ENCODE data around the gene RAB31.
A peak's percentile ranks its signal among the peaks of the same experiment; 100 is the strongest.

RAB31 gene

DNA sequence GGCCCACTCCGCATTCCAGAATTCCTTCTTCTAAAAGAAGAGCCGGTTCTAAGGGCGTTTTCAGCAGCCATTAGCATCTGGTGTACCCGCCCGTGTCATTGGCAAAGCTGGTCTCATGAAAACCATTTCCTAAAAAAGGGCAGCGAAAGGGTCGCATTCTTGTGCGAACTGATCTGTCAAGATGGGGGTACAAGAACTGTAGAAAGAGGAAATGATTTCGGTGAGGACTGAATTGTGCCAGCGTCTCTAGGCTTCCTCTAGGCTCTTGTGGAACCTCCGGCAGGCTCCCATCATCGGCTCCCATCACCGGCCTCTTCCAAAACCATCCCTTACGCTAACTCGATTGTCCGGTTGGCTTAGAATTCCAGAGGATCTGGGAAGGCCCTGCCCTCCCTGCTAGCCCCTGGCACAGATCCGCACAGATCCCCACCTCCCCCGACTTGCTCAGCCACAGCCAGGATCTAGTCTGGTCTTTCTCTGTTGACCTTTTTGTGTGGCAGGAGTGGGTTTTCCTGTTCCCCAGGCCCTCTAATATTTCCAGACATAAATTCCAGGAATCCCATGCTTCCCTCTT is 1.3 kb downstream of the RAB31 start:
- intact Hi-C loops (cut with DNase I): loop anchor here (5.0 kb wide), 1 partner anchor 203 kb away; the partner anchor contains the start of gene VAPA
- peak in 5 of 42 donors; percentile 5 to 51 (median 17) for DNase-seq

- no peak for DNase-seq
- intact Hi-C loops (cut with DNase I): loop anchor here (10.0 kb wide), 1 partner anchor 65 kb away; no protein-coding TSS in a partner anchor
These were observed 1.9 kb downstream of the RAB31 start for GRCh38 chr18:9710037-9710436.

- DNase-seq: no peak
- intact Hi-C loops (cut with DNase I): loop anchor here (10.0 kb wide), 1 partner anchor 63 kb away; no protein-coding TSS in a partner anchor
These were observed 3.4 kb downstream of the RAB31 start for GRCh38 chr18:9711361-9712129.

DNA sequence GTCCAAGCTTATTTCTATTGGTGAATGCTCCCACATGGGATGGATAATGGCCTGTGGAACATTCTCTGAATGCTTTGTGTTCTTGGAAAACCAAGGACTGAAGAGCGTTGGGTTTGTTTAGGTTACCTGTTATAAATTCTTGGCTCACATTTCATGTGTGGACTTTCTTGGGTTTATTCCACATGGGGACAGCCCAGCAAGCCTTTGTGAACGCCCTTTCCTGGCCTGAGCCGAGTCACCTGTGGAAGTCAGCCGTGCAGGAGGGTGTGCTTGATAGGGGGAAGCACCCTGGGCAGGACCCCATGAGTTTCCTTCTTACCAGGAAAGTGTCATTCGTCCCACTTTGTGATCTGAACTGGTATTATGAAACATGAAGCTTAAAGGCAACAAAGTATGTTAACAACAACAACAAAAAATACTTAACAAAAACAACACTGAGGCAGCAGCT is 4.1 kb downstream of the RAB31 start:
- intact Hi-C loops (cut with DNase I): loop anchor here (10.0 kb wide), 1 partner anchor 63 kb away; no protein-coding TSS in a partner anchor
- peak in 1 of 42 donors; percentile 14 for DNase-seq

DNA sequence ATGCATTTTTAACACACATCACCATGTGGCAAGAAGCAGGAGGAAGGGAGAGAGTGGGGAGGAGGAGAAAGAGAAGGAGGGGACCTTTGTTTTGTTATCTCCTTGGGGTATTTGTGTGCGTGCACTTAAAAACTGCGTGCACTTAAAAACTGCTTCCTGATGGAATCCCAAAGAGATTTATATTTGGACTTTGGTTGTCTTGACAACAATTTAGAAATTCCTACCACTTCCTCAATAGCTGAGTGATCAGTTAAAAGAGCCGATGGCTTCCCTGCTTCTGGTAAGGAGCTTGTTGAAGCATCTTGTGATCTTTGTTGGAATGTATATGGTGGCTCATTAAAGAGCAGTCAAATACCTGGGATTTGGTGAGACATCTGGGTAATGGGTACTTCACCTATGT is 4.5 kb downstream of the RAB31 start:
- DNase-seq: no peak
- intact Hi-C loops (cut with DNase I): loop anchor here (10.0 kb wide), 1 partner anchor 62 kb away; no protein-coding TSS in a partner anchor

DNA sequence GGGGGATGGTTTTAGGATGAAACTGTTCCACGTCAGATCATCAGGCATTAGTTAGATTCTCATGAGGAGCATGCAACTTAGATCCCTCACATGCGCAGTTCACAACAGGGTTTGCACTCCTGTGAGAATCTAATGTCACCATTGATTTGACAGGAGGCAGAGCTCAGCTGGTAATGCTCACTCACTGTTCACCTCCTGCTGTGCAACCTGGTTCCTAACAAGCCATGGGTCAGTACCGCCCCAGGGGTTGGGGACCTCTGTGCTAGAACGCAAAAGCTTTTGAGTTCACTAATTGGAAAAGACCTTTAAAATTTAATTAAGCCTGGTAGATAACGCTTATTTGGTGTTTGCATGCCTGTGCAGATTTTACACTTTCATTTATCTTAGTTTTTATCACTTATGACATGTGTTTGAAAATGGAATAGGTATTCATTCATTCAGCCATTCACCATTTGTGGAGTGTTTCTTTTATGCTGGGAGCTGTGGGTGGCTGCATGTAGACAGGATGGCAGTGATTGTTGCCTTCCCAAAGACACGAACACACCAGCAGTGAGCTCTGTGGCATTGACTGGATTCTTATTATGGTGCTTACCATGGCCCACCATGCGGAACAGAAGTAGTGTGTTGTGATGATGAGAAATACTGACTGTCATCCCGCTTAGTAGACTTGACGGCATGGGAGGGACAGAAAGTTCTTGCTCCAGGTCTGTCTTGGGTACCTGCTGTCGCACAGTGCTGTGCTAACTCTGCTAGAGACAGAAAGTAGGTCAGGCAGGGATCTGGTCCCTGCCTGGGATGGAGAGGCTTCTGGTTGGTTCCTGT is 6.4 kb downstream of the RAB31 start:
- peak in 9 of 42 donors; percentile 7 to 64 (median 27) for DNase-seq
- intact Hi-C loops (cut with DNase I): loop anchor here (10.0 kb wide), 1 partner anchor 60 kb away; no protein-coding TSS in a partner anchor

DNA sequence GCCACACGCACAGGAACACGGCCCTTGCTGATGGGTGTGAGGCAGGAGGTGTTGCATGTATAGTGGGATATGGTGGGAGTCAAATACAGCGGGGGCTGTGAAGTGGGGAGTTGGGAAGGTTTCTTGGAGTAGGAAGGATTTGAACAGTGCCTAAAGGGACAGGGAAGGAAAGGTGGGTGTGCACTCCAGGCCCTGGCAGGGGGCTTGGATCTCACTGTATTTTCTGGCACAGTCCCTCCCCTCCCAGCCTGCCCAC is 6.9 kb downstream of the RAB31 start:
- intact Hi-C loops (cut with DNase I): loop anchor here (10.0 kb wide), 1 partner anchor 60 kb away; no protein-coding TSS in a partner anchor
- peak in 3 of 42 donors; percentile 24 to 31 (median 29) for DNase-seq

GRCh38 chr18:9715978-9716774 is 8.1 kb downstream of the RAB31 start:
- peak in 1 of 42 donors; percentile 3 for DNase-seq
- intact Hi-C loops (cut with DNase I): loop anchor here (10.0 kb wide), 1 partner anchor 59 kb away; no protein-coding TSS in a partner anchor

- intact Hi-C loops (cut with DNase I): loop anchor here (10.0 kb wide), 1 partner anchor 58 kb away; no protein-coding TSS in a partner anchor
- peak in 1 of 42 donors; percentile 2 for DNase-seq
These were observed 8.9 kb downstream of the RAB31 start for GRCh38 chr18:9716780-9717563.

DNA sequence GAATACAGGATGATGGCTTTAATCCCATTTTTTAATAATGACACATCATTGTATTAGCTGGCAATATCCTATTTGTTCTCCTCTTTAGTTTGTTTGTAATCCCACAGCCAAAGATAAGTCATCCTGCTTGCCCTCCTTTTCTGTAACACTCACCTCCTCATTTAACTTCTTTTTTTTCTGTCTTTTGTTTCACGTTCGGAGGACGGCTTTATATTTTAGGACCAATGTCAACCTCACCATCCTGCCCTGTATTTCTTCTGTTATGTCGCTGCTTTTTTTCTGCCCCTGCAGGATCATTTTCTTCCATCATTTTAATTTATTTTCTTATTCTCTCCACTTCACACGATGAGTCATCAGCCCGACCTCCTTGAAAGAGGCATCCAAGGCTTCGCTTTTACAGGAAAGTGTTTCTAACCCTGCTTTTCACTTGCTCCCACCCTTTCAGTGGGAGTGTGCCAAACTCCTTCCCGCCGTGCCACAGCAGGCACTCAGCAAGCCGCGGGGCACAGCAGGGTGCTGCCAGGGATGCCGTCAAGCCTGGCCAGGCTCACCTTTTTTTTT is 11.4 kb downstream of the RAB31 start:
- intact Hi-C loops (cut with DNase I): loop anchor here (10.0 kb wide), 1 partner anchor 55 kb away; no protein-coding TSS in a partner anchor
- DNase-seq: peak in 40 of 42 donors; percentile 27 to 93 (median 72)

GRCh38 chr18:9720327-9720726 is 12.2 kb downstream of the RAB31 start:
- intact Hi-C loops (cut with DNase I): no loop called here
- DNase-seq: peak in 1 of 42 donors; percentile 9

DNA sequence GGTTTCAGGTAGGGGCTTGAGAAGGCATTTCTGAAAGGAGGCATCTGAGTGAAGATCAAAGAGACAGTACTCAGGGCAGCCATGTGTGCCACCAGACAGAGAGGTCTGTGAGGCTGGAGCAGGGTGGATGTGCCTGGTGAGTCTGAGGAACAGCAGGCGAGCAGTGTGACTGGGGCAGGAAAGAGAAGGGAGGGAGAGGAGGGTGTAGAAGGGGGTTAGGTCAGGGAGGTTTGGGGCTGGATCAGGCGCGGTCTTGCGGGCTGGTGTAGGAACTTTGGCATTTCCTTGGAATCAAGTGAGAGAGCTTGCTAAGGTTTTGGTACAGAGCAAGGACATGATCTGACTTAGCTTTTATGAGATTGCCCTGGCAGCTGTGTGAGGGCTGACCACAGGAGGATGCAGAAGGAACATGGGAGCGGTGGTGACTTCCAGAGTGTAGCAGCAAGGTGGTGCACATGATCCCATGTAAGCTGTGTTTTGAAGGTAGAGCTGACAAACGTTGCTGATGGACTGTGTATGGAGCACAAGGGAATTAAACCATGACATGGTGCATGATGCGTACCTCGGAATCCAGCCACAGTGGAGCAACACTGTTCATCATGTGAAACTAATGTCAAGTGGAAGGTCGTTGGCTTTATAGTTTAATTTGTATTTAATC is 13.9 kb downstream of the RAB31 start:
- DNase-seq: peak in 1 of 42 donors; percentile 8
- intact Hi-C loops (cut with DNase I): no loop called here

GRCh38 chr18:9722691-9723090 is 14.6 kb downstream of the RAB31 start:
- intact Hi-C loops (cut with DNase I): no loop called here
- peak in 3 of 42 donors; percentile 25 to 56 (median 50) for DNase-seq

DNA sequence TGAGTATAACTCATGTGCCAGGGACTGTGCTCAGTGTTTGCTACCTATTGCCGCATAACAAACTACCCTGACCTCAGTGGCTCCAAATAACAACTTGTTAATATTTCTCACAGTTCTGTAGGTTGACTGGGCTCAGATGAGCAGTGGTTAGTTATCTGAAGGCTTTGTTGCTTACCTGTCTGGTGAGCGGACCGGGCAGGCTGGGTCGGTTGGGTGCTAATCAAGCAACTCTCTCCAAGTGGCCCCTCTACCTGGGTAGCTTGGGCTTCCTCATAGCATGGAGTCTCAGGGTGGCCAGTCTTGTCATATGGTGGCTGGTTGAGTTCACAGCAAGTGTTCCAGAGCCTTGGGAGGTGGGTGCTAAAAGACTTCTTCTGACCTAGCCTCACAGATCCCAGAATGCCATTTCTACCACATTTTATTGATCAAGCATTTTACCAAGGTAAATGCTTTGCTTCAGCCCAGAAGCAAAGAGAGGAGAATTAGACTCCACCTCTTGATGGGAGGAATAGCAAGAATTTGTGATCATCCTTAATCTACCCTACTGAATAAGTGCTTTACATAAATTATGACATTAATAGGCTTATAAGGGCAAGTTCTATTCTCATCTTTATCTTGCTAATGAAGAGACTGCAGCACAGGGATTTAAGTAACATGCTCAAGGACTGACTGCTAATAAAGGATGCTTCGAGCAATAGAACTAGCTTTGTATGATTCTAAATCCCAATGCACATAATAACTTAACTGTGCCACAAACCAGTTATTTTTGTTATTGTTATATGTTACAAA is 16.9 kb downstream of the RAB31 start:
- intact Hi-C loops (cut with DNase I): no loop called here
- DNase-seq: peak in 1 of 42 donors; percentile 37

- intact Hi-C loops (cut with DNase I): no loop called here
- DNase-seq: peak in 2 of 42 donors; percentile 19 to 33
These were observed 18.1 kb downstream of the RAB31 start for GRCh38 chr18:9726175-9726574.

DNA sequence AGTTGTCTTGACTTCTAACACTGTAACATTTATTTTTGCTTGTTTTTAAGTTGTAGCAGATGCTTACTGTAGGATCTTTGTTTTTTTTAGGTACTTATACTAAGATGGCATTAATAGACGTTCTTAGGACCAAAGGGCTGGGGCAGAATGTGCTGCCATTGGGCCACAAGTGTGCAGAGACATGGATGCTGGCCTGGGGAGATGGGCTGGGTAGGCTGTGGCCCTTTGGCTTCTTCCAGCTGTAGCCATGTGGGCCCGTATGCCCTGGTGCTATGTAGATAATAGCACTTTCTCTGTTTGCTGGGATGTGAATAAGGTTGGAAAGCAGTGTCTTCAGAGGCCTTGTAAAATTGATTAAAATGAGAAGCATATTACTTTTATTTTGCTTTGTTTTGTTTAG is 18.8 kb downstream of the RAB31 start:
- intact Hi-C loops (cut with DNase I): no loop called here
- peak in 2 of 42 donors; percentile 16 to 24 for DNase-seq
